HepG2 (cell line): Measurements from ENCODE around the gene C20orf96. TPM values are rescaled to one million over a fixed set of nuclear protein-coding genes. Genes with fewer than 3 reads are reported as not detected.

Experiments used
- ATF4 ChIP-seq, 2 experiments: fragments of 450-650 bp in 1 of 2; sonication (generic) in 1 of 2; formaldehyde crosslinking; IDR thresholded peaks; 2 replicates each; pipeline versions ENCODE4 v1.5.0 to v1.8.0; 2020 to 2022; ENCODE audit warnings: mild to moderate bottlenecking in 1 of 2, missing genetic modification reagents in 1 of 2
- BCL6 ChIP-seq: IDR thresholded peaks from 2 replicates; pipeline ENCODE4 v1.6.1; 2016; ENCODE audit warnings: missing genetic modification reagents, missing compliant biosample characterization
- ELF4 ChIP-seq: sonication (generic); formaldehyde crosslinking; IDR thresholded peaks from 2 replicates; pipeline ENCODE4 v1.5.0; 2020; ENCODE audit warnings: missing genetic modification reagents, mild to moderate bottlenecking, moderate library complexity, borderline replicate concordance
- FOXM1 ChIP-seq: sonication (generic); formaldehyde crosslinking; IDR thresholded peaks from 2 replicates; pipeline ENCODE4 v1.5.0; 2020; ENCODE audit warnings: missing genetic modification reagents
- MED8 ChIP-seq: sonication (generic); formaldehyde crosslinking; IDR thresholded peaks from 2 replicates; pipeline ENCODE4 v1.8.1; 2023; ENCODE audit warnings: mild to moderate bottlenecking, missing genetic modification reagents; ENCODE audit not compliant: insufficient replicate concordance
- NFYC ChIP-seq: IDR thresholded peaks from 2 replicates; pipeline ENCODE4 v1.6.1; 2016; ENCODE audit warnings: missing genetic modification reagents, missing compliant biosample characterization
- NR3C1 ChIP-seq: sonication (generic); formaldehyde crosslinking; IDR thresholded peaks from 2 replicates; pipeline ENCODE4 v1.4.0; 2020; ENCODE audit warnings: missing genetic modification reagents
- PRDM4 ChIP-seq: sonication (generic); formaldehyde crosslinking; IDR thresholded peaks from 2 replicates; pipeline ENCODE4 v1.9.0; 2021; ENCODE audit warnings: missing genetic modification reagents, borderline replicate concordance
- SP5 ChIP-seq: IDR thresholded peaks from 2 replicates; pipeline ENCODE4 v1.6.1; 2016; ENCODE audit warnings: low read depth, borderline replicate concordance
- ZBTB21 ChIP-seq: sonication (generic); formaldehyde crosslinking; IDR thresholded peaks from 2 replicates; pipeline ENCODE4 v1.4.0; 2020; ENCODE audit warnings: missing genetic modification reagents
- ZBTB40 ChIP-seq, 2 experiments: fragments of 450-650 bp in 1 of 2; sonication (generic) in 1 of 2; formaldehyde crosslinking in 1 of 2; IDR thresholded peaks; 2 replicates each; pipeline versions ENCODE4 v1.6.1 to v1.8.0; 2016 to 2022; ENCODE audit warnings: antibody characterized with exemption in 1 of 2, mild to moderate bottlenecking in 1 of 2, missing genetic modification reagents in 1 of 2
- ZNF124 ChIP-seq: sonication (generic); formaldehyde crosslinking; IDR thresholded peaks from 2 replicates; pipeline ENCODE4 v1.4.0; 2020; ENCODE audit warnings: missing genetic modification reagents
- ZNF513 ChIP-seq: sonication (generic); formaldehyde crosslinking; conservative IDR thresholded peaks from 2 replicates; pipeline ENCODE4 v1.5.0; 2020; ENCODE audit warnings: missing genetic modification reagents
- ZNF691 ChIP-seq: sonication (generic); formaldehyde crosslinking; IDR thresholded peaks from 2 replicates; pipeline ENCODE4 v1.4.0; 2020; ENCODE audit warnings: missing genetic modification reagents, low read depth, mild to moderate bottlenecking, borderline replicate concordance
- ZNF83 ChIP-seq: sonication (generic); formaldehyde crosslinking; IDR thresholded peaks from 2 replicates; pipeline ENCODE4 v1.4.0; 2020; ENCODE audit warnings: missing genetic modification reagents, mild to moderate bottlenecking, borderline replicate concordance
- polyA plus RNA-seq, 8 experiments: library from polyadenylated mRNA; depleted of rRNA in 3 of 8; stranded (reverse) in 7 of 8; unstranded in 1 of 8; fragments of >200 nt; fragmentation: Illumina TruSeq in 4 of 8; extraction: Trizol in 4 of 8; gene quantifications; 2 replicates each; pipeline versions ENCODE4 v1.2.1 to v1.2.3, GENCODE V29; 2011 to 2016; ENCODE audit warnings: low read depth in 4 of 8, missing spikeins in 1 of 8, mixed read lengths in 1 of 8; ENCODE audit not compliant: insufficient read depth in 1 of 8
- total RNA-seq, 5 experiments: library from RNA; depleted of rRNA; stranded (reverse); fragments of >200 nt; fragmentation: Illumina TruSeq; extraction: Trizol; gene quantifications; 2 replicates each; pipeline ENCODE4 v1.2.3, GENCODE V29; 2016; ENCODE audit warnings: low read depth in 1 of 5

The C20orf96 gene
- total and polyA plus RNA-seq, 2 of the 13 experiments (the other 11 are each of a cell fraction or from before 2014, with no cell fraction given), result 3.8 to 20.6 TPM

- no peak for TF ChIP-seq ZBTB40 (IDR thresholded peaks at IDR 0.05)
- no peak for TF ChIP-seq ZBTB40 (CRISPR knock-in tag; IDR thresholded peaks at IDR 0.05)
- 0 out of 4 replicates have a peak, but pooled peaks of 1 of the 2 experiments have one; percentile 19 for TF ChIP-seq ATF4 (CRISPR knock-in tag; IDR thresholded peaks at IDR 0.05)
- 0 out of 2 replicates have a peak, but pooled peaks have one; percentile 17 for TF ChIP-seq ELF4 (CRISPR knock-in tag)
- no peak for TF ChIP-seq NR3C1
- no peak for TF ChIP-seq PRDM4 (CRISPR knock-in tag)
- no peak for TF ChIP-seq MED8 (CRISPR knock-in tag)
- TF ChIP-seq ZBTB21, result no peak
- TF ChIP-seq ZNF513 (CRISPR knock-in tag), result no peak
- no peak for TF ChIP-seq ZNF83 (CRISPR knock-in tag)
- TF ChIP-seq FOXM1 (CRISPR knock-in tag), result no peak
- TF ChIP-seq NFYC, result no peak
- no peak for TF ChIP-seq ZNF124 (CRISPR knock-in tag)
- no peak for TF ChIP-seq SP5 (CRISPR knock-in tag)
- no peak for TF ChIP-seq ZNF691 (CRISPR knock-in tag)
- no peak for TF ChIP-seq BCL6 (CRISPR knock-in tag)
These were observed 862 bp downstream of the C20orf96 start (continued) for GRCh38 chr20:289693-290083.
